Measurements from ENCODE around the gene ERCC2.

ERCC2 gene

DNA sequence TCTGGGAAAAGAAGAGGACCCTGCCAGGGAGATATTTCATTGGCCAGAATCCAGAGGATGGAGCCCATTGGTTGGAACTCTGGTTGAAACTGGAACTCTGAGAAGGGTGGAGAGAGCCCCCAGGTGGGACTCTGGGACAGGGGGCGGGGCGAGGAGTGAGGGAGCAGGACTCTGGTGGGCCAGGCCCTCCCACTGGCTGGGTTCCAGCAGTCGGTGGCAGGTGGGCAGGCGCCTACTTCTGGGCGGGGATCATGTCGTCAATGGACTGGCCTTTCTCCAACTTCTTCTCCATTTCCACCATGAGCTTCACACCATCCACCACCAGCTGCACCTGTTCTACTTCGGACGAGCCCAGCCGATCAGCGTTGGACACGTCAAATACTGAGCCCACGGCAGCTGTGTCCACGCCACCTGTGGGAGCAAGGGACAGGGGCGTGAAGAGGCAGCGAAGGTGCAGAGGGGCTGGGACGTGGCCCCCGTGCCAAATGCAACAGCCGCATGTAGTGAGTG, 63.8 kb downstream of the ERCC2 start:
- DNase-seq (ENCODE audit: insufficient read length, low spot score): no peak
- FAIRE-seq: no peak

DNA sequence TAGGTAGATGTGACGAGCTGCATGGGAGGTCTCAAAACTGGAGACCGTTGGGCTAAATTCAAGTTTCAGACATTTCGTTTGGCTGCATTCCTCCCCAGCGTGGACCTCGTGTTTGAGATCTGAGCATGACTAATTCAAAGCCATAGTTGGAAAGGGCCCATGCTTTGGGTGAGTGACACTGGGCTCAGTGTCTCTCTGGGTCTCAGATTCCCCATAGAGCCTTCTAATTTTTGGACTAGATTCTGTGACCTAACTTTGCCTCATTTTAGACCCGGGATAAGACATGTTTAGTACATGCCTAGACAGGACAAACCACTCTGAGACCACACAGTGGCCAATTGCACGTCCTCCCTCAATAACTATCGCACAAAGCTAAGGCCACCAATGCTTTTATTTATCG, 64.3 kb downstream of the ERCC2 start:
- DNase-seq (ENCODE audit: insufficient read length, low spot score): no peak

DNA sequence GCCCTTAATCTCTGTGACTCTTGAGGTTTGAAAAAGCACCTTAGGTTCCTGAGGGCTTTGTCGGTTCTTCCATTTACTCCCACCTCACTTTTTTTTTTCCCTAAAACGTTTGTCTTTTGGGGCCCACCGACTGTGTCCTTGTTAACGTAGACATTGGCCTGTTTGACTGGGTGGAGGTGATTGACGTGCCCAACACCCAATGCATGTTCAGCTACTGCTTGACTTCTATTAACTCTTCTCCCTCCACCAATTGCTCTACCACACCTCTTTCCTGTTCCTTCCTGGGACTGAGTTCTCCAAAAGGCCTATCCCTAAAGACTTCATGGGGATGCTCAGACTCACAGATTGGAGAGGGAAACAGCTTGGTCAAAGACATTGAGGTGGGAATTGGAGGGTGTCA, 65.0 kb downstream of the ERCC2 start:
- no peak for FAIRE-seq
- no peak for DNase-seq (ENCODE audit: insufficient read length, low spot score)

More for the DNA sequence above, 64.3 kb downstream of the ERCC2 start:
- FAIRE-seq: no peak

DNA sequence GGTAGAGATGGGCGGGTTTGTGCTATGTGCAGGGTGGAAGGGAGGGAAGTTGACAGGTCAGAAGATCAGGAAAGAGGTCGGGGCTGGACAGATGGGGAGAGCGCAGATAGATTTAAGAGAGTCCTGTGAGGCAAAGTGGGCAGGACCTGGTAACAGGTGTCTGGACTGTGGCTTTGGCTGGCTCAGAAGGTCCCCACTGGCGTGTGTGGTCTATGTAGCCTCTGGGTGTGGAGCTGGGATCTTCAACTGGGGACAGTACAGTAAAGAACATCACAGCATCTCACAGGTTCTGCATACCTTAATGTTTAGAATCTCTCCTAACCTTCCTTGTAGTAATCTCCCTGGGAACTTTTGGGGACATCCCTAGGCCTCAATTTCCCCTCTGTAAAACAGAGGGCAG, 65.4 kb downstream of the ERCC2 start:
- no peak for DNase-seq (ENCODE audit: insufficient read length, low spot score)
- no peak for FAIRE-seq

- FAIRE-seq: no peak
Measured at GRCh38 chr19:45304141-45304926, 66.0 kb downstream of the ERCC2 start.

GRCh38 chr19:45303269-45304060, 66.9 kb downstream of the ERCC2 start:
- FAIRE-seq (no peak), DNase-seq (ENCODE audit: insufficient read length, low spot score) (no peak)

More at GRCh38 chr19:45304141-45304926, 66.0 kb downstream of the ERCC2 start:
- no peak for DNase-seq (ENCODE audit: insufficient read length, low spot score)

DNA sequence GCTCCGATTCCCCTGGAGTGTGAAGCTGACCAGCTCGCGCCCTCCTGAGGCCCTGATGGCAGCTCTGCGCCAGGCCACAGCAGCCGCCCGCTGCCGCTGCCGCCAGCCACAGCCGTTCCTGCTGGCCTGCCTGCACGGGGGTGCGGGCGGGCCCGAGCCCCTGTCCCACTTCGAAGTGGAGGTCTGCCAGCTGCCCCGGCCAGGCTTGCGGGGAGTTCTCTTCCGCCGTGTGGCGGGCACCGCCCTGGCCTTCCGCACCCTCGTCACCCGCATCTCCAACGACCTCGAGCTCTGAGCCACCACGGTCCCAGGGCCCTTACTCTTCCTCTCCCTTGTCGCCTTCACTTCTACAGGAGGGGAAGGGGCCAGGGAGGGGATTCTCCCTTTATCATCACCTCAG, 68.0 kb downstream of the ERCC2 start:
- no peak for DNase-seq (ENCODE audit: insufficient read length, low spot score)
- FAIRE-seq: no peak

Measured in GM19239 (cell line).